HG03103 (cell line): ENCODE measurements around the gene TMC5.
"Not testable (repeated sequence)": the region's sequence is repeated elsewhere in the genome, so short reads cannot be mapped to it uniquely, and the experiment has no call there.

ENCODE experiments used
- ATAC-seq: cut with Tn5 transposase; IDR thresholded peaks from one replicate; pipeline ENCODE4 v1.9.1; 2021; ENCODE audit warnings: low read depth; ENCODE audit not compliant: unreplicated experiment

Gene TMC5

GRCh38 chr16:19417640-19418039 is at the start of gene TMC5:
TMC5 (plus strand) TSS chr16:19417883; CDS start chr16:19440039, 22,156 bp downstream.
- no peak for ATAC-seq

- ATAC-seq: not testable (repeated sequence)
These were observed 45.1 kb upstream of the TMC5 start for GRCh38 chr16:19372541-19372940.

GRCh38 chr16:19374402-19374801 is 43.3 kb upstream of the TMC5 start:
- ATAC-seq: no peak

- no peak for ATAC-seq
These were observed 42.0 kb upstream of the TMC5 start for GRCh38 chr16:19375561-19376158.

- no peak for ATAC-seq
These were observed 39.8 kb upstream of the TMC5 start for GRCh38 chr16:19377864-19378263.

- ATAC-seq: no peak
These were observed 39.2 kb upstream of the TMC5 start for GRCh38 chr16:19378511-19378910.

GRCh38 chr16:19379838-19380237 is 37.8 kb upstream of the TMC5 start:
- no peak for ATAC-seq

GRCh38 chr16:19380328-19380727 is 37.4 kb upstream of the TMC5 start:
- no peak for ATAC-seq

GRCh38 chr16:19382084-19382801 is 35.4 kb upstream of the TMC5 start:
- ATAC-seq: no peak

- ATAC-seq: no peak
These were observed 34.5 kb upstream of the TMC5 start for GRCh38 chr16:19382887-19383816.

- no peak for ATAC-seq
These were observed 33.0 kb upstream of the TMC5 start for GRCh38 chr16:19384656-19385055.

- ATAC-seq: no peak
These were observed 31.2 kb upstream of the TMC5 start for GRCh38 chr16:19386525-19386924.

- ATAC-seq: no peak
These were observed 28.4 kb upstream of the TMC5 start for GRCh38 chr16:19389246-19389645.

GRCh38 chr16:19391185-19391776 is 26.4 kb upstream of the TMC5 start:
- not testable (repeated sequence) for ATAC-seq

- ATAC-seq: no peak
These were observed 25.3 kb upstream of the TMC5 start for GRCh38 chr16:19392352-19392751.

GRCh38 chr16:19393226-19394111 is 24.2 kb upstream of the TMC5 start:
- no peak for ATAC-seq

- ATAC-seq: not testable (repeated sequence)
These were observed 21.9 kb upstream of the TMC5 start for GRCh38 chr16:19395646-19396267.

GRCh38 chr16:19396555-19397011 is 21.1 kb upstream of the TMC5 start:
- ATAC-seq: no peak

- not testable (repeated sequence) for ATAC-seq
These were observed 20.3 kb upstream of the TMC5 start for GRCh38 chr16:19397373-19397772.
